GM21423 (cell line): ENCODE results near the gene ZNF423.

ENCODE experiments used
- ATAC-seq: cut with Tn5 transposase; IDR thresholded peaks from one replicate; pipeline ENCODE4 v1.9.1; 2021; ENCODE audit warnings: mild to moderate bottlenecking, moderate library complexity; ENCODE audit not compliant: unreplicated experiment

Gene ZNF423

GRCh38 chr16:49674990-49675389, 180.9 kb downstream of the ZNF423 start:
- ATAC-seq, result no peak

GRCh38 chr16:49674351-49674851, 181.5 kb downstream of the ZNF423 start:
- no peak for ATAC-seq

GRCh38 chr16:49673442-49673841, 182.5 kb downstream of the ZNF423 start:
- no peak for ATAC-seq

GRCh38 chr16:49672753-49673152, 183.2 kb downstream of the ZNF423 start:
- ATAC-seq, result no peak

- ATAC-seq, result no peak
These were observed 184.6 kb downstream of the ZNF423 start for GRCh38 chr16:49671333-49671732.

- no peak for ATAC-seq
These were observed 185.3 kb downstream of the ZNF423 start for GRCh38 chr16:49670627-49671026.

GRCh38 chr16:49665482-49666230, 190.3 kb downstream of the ZNF423 start:
- ATAC-seq, result no peak

- ATAC-seq, result no peak
These were observed 191.4 kb downstream of the ZNF423 start for GRCh38 chr16:49664221-49665215.

- no peak for ATAC-seq
These were observed 192.5 kb downstream of the ZNF423 start for GRCh38 chr16:49663081-49664065.

GRCh38 chr16:49662569-49662968, 193.3 kb downstream of the ZNF423 start:
- ATAC-seq, result no peak

GRCh38 chr16:49661465-49662187, 194.3 kb downstream of the ZNF423 start:
- ATAC-seq, result no peak

GRCh38 chr16:49660626-49661025, 195.3 kb downstream of the ZNF423 start:
- ATAC-seq, result no peak

GRCh38 chr16:49659356-49659755, 196.6 kb downstream of the ZNF423 start:
- no peak for ATAC-seq

- no peak for ATAC-seq
These were observed 197.4 kb downstream of the ZNF423 start for GRCh38 chr16:49658531-49658930.

GRCh38 chr16:49657736-49658465, 198.0 kb downstream of the ZNF423 start:
- ATAC-seq, result no peak

GRCh38 chr16:49654425-49654824, 201.5 kb downstream of the ZNF423 start:
- ATAC-seq, result no peak

- no peak for ATAC-seq
These were observed 202.3 kb downstream of the ZNF423 start for GRCh38 chr16:49653577-49653976.

GRCh38 chr16:49653173-49653570, 202.7 kb downstream of the ZNF423 start:
- ATAC-seq, result no peak
